Colonic mucosa (tissue), 4 donors: ENCODE data around the gene IGF2R. TPM values are rescaled to one million over a fixed set of nuclear protein-coding genes. Genes with fewer than 3 reads are reported as not detected.

Experiments
- DNase-seq: peaks from one replicate; pipeline ENCODE4 v3.0.0-alpha.2; 2020
- H3K27ac ChIP-seq: fragments of 200-600 bp; one replicate; pipeline ENCODE4 v1.8.0; 2021
- H3K27me3 ChIP-seq: fragments of 200-600 bp; one replicate; pipeline ENCODE4 v1.8.0; 2021
- H3K36me3 ChIP-seq: fragments of 200-600 bp; one replicate; pipeline ENCODE4 v1.8.0; 2021
- H3K4me1 ChIP-seq: fragments of 200-600 bp; one replicate; pipeline ENCODE4 v1.8.0; 2021; ENCODE audit warnings: mild to moderate bottlenecking
- H3K4me3 ChIP-seq: fragments of 200-600 bp; one replicate; pipeline ENCODE4 v1.8.0; 2021
- H3K9ac ChIP-seq, 2 donors: one replicate each; pipeline ENCODE4 v1.7.0; 2013; ENCODE audit warnings: control low read depth in 2 of 2, low read depth in 2 of 2, low read length in 2 of 2
- H3K9me3 ChIP-seq: fragments of 200-600 bp; one replicate; pipeline ENCODE4 v1.8.0; 2021
- CTCF ChIP-seq: fragments of 200-600 bp; IDR thresholded peaks from one replicate; pipeline ENCODE4 v1.8.0; 2022; ENCODE audit warnings: antibody characterized with exemption, mild to moderate bottlenecking
- intact Hi-C: fragments of 100-400 bp; cut with DNase I; formaldehyde crosslinking; loops from one replicate; pipeline ENCODE4 v1.14.1; 2022
- total RNA-seq, 2 donors: library from RNA; stranded (reverse); fragmentation: NEBNext Ultra II Directional in 1 of 2; extraction: Animal tissue kit (Norgen Biotek cat#: 25700) in 1 of 2; gene quantifications; one replicate each; pipeline ENCODE4 v1.2.1, GENCODE V29; 2021
- donor health status: healthy.
- donor health status: DM: no; HTN: no; CAD: no.
- donor health status: DM: no; HTN: no; CAD: no.

The IGF2R gene
- total RNA-seq, 2 donors from 2014 or later, result 73.8 to 84.4 TPM

- Histone ChIP-seq H3K9ac (no peak overlapping the region), H3K27ac (no peak overlapping the region), H3K36me3 (peaks cover 28% of the 10 kb centered on the region), H3K4me3 (no peak overlapping the region), H3K9me3 (no peaks in the 10 kb centered on the region), H3K4me1 (no peaks in the 10 kb centered on the region), H3K27me3 (no peaks in the 10 kb centered on the region)
- TF ChIP-seq CTCF, result no peak
- intact Hi-C loops, result no loop called here
- no peak for DNase-seq
Measured at GRCh38 chr6:160071805-160072690, 103.2 kb downstream of the IGF2R start.

- no peak for DNase-seq
- no peak overlapping the region for H3K4me3 ChIP-seq
- no peaks in the 10 kb centered on the region for H3K4me1 ChIP-seq
- intact Hi-C loops, result no loop called here
- no peaks in the 10 kb centered on the region for H3K27me3 ChIP-seq
- H3K36me3 ChIP-seq, result peaks cover 28% of the 10 kb centered on the region
- no peak overlapping the region for H3K9ac ChIP-seq
- H3K9me3 ChIP-seq, result no peaks in the 10 kb centered on the region
- TF ChIP-seq CTCF, result no peak
- no peak overlapping the region for H3K27ac ChIP-seq
Measured at GRCh38 chr6:160073272-160073671, 104.4 kb downstream of the IGF2R start.

- Histone ChIP-seq H3K4me3 (no peak overlapping the region), H3K36me3 (peaks cover 40% of the 10 kb centered on the region), H3K9me3 (no peaks in the 10 kb centered on the region), H3K4me1 (no peaks in the 10 kb centered on the region), H3K9ac (no peak overlapping the region), H3K27me3 (no peaks in the 10 kb centered on the region), H3K27ac (no peak overlapping the region)
- no peak for DNase-seq
- no peak for TF ChIP-seq CTCF
- intact Hi-C loops, result no loop called here
Measured at GRCh38 chr6:160076009-160076408, 107.1 kb downstream of the IGF2R start.

- no peak for DNase-seq
- Histone ChIP-seq H3K4me3 (no peak overlapping the region), H3K9me3 (no peaks in the 10 kb centered on the region), H3K4me1 (no peaks in the 10 kb centered on the region), H3K27ac (no peak overlapping the region), H3K36me3 (peaks cover 40% of the 10 kb centered on the region), H3K27me3 (no peaks in the 10 kb centered on the region), H3K9ac (no peak overlapping the region)
- TF ChIP-seq CTCF, result no peak
- intact Hi-C loops, result no loop called here
Measured at GRCh38 chr6:160077024-160077423, 108.1 kb downstream of the IGF2R start.

GRCh38 chr6:160077526-160077925, 108.6 kb downstream of the IGF2R start:
- Histone ChIP-seq H3K9ac (no peak overlapping the region), H3K9me3 (no peaks in the 10 kb centered on the region), H3K36me3 (peaks cover 35% of the 10 kb centered on the region), H3K4me1 (no peaks in the 10 kb centered on the region), H3K27ac (no peak overlapping the region), H3K4me3 (no peak overlapping the region), H3K27me3 (no peaks in the 10 kb centered on the region)
- TF ChIP-seq CTCF, result no peak
- intact Hi-C loops, result no loop called here
- no peak for DNase-seq
